GM11168 (cell line): ENCODE data around the gene COQ9.

Source experiments
- in situ Hi-C: fragments of 300-500 bp; cut with MboI; formaldehyde crosslinking; loops from one replicate; pipeline ENCODE4 v1.12.0; 2022; ENCODE audit warnings: low sequenced_read_pairs; ENCODE audit not compliant: unreplicated experiment

The COQ9 gene

DNA sequence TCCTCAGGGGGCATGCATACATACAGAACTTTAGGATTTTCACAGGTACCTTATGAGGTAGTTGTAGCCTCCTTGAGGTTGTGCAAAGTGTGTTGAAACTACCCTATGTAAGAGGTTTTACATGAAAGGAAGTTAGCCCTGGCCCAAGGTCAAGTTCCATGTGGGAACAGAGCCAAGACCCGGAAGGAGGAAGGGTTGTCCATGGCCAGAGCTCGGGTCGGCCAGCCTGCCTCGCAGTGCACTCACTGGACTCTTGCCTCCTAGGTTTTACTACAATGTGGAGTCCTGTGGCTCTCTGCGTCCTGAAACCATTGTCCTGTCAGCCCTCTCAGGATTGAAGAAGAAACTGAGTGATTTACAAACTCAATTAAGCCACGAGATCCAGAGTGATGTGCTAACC lies 23.4 kb downstream of the COQ9 start:
- in situ Hi-C loops, result no loop called here

DNA sequence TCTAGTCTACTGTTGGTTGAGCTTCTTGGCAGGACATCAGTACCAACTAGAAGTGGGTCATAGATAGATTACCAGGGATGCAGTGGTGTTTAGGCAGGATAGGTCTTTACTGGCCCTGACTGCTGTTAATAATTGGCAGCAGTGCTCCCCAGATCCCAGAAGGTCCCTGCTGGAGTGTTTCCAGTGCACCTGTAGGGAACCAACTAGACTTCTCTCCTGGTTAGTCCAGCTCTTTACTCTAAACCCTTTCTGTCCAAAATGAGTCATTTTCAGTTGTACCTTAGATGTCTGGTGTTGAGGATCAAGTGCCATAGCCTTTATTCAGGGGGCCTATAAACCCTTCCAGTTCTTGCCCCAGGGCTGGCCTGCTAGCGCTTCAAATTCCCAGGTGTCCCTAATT lies 23.9 kb downstream of the COQ9 start:
- in situ Hi-C loops, result no loop called here

DNA sequence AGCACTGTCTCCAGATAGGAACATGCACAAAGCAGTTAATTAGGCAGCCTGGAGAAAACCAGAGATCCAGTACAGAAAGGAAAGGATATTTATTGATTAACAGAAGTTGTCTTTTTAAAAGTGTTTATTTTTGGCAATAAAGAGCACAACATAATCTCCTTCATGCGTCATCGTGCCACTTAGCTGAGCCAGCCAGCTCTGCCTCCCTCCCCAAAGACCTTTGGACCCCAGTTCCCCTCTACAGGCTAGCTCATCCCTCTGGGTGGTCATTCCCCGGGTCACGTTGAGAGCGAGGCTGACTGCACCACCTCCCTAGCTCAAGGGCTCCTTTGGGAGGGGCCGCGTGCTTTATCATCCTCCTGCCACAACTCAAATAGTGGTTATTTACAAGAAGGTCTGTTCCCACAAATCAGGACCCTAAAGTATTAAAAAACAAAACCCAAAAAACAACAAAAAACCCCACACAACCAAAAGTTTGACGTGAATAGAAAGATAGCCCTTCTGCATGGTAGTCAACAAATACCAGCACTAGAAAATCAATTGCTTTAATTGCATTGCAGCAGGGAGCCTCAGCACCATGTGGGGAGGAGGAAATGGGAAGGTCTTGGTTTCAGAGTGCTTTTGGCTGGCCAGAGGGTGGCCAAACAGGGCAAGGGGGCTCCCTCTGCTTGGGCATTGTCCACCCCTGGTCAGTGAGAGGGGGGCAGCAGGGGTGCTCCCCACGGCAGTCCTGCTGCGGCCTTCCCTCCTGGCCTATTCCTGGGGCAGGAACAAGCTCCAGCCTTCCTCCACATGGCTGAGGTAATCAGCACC lies 24.8 kb downstream of the COQ9 start:
- in situ Hi-C loops, result no loop called here

DNA sequence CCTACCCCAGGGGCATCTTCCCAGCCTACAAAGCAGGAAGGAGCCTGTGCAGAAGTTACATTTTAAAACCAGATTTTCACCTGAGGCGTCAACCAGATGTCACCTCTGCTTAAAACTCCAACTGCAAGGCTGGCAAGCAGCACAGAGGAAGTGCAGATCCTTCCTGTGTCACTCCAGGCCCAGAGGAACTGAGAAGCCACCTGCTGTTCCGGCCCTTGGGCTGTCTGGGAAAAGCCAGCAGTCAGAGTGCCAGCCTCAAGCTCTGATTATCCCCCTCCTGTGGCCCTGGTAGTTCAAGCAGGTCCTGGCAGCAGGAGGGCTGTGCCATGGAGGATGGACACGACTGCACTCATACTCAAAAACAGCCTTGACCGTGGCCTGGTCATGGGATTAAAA lies 25.4 kb downstream of the COQ9 start:
- in situ Hi-C loops, result no loop called here

DNA sequence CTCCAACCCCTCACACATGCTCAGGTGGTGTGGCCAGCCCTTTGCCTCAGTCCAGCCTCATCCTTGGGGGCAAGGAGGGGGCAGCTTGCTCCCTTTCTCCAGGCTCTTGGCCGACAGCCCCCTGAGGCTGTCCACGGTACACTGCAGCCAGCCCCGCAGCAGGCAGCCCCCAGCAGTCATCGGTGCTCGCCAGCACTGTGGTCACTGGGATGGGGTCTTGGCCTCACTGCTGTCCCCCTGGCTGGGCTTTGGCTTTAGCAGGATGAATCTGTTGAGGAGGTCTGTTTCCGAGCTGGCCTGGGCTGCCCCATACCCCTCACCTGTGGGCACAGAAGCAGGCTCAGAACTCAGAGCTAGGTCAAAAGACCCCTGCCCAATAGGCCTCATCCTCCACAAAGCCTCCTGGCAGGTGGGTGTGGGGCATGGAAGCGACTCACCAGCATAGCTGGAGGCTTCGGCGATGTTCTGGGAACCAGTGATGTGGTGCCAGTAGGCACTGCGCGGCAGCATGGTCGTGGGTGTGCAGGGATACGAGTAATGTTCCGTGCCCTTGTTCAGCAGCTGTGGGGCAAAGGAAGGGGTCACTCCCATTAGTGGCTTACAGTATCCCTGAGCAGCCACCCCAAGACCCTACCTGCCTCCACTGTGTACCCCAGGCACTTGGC lies 26.0 kb downstream of the COQ9 start:
- in situ Hi-C loops, result no loop called here

DNA sequence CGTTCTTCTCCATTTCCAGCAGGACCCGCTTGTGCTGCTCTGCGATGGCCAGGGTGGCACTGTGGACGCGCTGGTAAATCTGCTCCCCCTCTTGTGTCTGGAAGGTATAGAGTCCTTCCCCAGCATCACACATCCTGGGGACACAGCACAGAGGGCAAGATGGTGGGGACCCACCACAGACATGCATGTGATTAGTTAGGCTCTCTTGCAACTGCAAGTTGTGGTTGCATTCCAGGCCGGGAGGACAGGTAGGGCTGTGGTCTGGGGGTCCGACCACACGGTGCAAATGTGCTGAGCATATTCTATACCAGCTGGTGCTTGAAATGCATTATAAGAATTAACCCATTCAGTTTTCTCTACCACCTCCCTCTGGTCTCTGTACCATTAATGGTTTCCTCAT lies 26.6 kb downstream of the COQ9 start:
- in situ Hi-C loops, result no loop called here

DNA sequence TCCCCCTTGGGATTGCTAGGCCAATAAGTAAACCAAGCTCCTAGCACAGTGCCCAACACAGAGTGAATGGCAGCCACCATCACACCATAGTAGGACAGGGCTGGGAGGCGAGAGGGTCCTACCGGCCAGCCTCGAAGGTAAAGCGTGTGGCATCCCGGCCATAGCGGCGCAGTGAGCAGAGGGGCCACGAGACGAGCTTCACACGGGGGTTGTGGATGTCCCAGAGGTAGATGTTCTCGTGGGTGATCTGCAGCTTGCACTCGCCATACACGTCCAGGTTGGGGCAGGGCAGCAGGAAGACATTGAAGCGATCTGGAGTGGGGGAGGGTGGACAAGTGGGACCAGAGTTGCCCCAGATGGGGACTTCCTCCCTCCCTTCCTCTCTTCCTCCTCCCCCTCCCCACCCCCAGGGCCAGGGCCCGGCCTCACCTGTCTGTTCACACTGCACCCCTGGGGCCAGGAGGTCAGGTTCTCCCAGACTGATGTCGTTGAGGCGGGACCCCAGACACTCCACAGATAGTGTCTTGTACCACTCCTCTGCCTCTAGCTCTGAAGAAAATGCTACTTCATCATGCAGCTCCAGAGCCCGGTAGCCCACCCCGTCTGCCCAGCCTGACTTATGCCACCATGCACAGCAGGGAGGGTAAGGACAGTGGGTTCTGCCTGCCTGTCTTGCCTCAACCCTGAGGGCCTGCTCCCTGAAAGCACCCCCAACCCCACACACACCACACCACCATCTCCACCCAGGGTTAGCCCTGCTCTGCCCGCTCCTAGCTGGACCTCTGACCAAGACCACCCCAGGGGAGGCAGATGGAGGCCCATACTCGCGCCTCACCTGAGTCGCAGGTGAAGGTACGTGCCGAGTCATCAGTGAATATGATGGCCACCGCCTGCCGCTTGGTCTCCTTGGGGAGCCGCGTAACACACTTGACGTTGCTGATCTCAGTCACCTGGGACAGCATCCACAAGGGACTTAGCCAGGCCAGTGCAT lies 27.7 kb downstream of the COQ9 start:
- in situ Hi-C loops, result no loop called here

DNA sequence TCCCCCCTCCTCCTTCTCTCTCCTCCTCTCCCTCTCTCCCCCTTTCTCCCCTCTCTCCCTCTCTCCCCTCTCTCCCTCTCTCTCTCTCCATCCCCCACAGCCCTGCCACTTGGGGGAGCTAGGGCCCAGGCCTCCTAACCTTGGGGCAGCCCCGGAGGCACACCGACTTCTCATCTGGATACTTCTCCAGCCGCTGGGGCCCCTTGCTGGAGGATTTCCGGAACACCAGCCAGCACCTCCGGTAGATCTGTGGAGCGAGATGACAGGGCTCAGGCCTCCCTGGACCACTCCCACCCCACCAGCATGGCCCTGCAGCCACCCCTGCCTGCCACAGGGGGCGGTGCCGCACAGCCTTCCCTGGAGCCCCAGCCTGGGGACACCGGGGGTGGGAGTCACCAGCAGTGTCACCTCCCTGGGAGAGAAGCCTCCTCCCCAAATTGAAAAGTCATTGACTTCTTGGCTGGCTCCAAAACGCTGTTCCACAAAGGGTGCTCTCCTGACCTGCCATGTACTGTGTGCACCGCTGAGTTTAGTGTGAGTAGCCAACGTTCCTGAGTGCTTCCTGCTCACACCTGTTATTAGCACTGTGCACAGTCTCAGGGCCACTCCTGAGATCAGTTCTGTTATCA lies 28.5 kb downstream of the COQ9 start:
- in situ Hi-C loops, result no loop called here

DNA sequence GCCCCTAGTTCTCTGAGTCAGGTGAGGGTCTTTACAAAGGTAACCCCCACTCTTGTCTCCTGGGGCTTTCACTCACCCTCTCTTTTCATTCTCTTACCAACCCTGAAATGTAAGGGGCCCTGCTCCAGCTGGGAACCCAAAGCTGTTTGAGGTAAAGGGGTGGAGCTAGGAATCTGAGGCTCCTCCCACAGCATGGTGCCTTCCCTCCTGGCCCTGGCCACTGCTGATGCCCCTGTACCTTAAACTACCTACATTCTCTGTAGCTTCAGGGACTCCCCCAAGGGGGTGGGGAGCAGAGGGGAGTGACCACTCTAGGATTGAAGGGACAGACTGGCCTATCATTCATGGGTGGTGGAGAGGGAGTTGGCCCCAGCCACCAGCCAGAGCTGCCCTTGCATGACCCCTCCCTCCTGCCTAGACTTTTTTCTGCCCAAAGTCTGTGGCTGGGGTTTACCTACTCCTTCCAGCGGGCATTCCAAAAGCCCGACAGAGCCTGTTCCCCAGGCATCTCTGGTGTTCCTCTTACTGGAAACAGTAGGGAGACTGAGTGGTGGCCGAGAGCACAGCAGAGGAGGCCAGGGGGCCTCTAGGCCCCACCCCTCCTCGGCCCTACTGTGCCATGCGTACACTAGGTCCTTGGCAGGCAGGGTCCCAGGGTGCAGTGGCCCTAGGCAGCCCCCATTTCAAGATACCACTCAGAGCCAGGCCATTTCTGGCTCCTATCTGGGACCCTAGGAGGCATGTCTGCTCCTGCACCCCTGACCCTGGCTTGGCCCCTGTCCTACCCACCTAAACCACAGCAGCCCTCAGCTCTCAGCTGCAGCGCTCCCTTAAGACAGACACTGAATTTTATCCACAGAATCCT lies 29.5 kb downstream of the COQ9 start:
- in situ Hi-C loops, result no loop called here

DNA sequence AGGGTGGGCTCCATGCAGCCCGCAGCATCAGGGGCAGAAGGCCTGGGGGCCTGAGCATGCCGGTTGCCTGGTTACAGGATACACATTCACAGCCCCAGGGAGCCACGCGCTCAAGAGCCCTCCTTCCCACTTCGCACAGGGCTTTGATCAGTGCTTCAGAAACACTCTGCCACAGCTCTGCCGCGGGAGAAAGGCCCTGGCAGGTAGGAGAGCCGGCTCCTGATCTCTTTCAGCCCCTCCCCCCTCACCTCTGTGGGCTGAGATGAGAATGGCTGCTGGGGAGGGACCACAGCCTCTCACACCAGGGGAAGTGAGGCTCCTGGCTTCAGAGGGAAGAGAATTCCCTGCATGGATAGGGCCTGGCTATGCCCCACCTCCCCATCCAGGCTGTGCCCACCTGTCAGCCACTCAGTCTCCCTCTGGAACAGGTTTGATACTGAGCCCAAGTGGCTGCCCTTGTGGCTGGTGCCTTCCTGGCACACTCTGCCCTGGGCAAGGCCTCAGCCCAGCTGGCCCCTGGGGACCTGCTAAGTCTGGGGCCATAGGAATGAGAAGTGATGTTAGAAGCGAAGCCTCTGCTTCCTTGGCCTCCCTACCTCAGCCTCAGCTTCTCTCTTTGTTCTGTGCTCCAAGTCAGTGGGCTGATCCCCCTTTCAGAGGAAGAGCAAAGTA lies 30.4 kb downstream of the COQ9 start:
- in situ Hi-C loops, result no loop called here

DNA sequence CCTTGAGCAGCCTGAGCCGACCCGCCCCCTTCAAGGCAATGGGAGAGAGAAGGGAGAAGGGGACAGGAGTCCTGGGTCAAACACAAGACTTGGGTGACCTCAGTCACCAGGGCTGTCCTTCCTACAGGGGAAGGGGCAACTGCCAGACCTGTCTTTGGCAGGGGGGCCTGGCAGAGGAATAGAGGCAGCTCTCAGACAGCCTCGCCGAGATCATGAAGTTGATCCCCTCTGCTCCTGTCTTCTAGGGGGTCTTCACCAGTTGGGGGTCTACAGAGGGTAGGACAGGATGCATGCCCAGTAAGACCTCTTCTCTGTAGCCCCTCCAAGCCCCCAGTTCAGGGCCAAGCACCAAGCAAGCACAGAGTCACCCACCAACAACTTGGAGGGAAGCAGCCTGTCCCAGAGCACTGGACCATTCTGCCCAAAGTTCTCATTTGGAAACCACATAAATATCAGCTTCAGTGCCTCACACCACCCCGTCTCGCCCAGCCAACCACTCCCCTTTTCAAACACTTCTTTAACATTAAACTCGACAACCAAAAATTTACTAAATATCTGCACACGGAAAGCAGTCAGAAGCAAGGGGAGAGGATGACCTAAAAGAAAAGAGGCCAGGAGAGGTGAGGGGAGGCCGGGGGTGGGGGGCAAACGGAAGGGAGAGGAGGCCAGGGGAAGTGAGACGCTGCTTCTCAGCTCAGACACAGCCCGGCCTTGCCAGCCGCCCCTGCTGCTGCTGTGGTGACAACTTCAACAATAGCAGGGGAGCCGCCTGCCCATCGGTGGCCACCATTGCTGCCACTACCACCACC lies 31.3 kb downstream of the COQ9 start:
- in situ Hi-C loops, result no loop called here

DNA sequence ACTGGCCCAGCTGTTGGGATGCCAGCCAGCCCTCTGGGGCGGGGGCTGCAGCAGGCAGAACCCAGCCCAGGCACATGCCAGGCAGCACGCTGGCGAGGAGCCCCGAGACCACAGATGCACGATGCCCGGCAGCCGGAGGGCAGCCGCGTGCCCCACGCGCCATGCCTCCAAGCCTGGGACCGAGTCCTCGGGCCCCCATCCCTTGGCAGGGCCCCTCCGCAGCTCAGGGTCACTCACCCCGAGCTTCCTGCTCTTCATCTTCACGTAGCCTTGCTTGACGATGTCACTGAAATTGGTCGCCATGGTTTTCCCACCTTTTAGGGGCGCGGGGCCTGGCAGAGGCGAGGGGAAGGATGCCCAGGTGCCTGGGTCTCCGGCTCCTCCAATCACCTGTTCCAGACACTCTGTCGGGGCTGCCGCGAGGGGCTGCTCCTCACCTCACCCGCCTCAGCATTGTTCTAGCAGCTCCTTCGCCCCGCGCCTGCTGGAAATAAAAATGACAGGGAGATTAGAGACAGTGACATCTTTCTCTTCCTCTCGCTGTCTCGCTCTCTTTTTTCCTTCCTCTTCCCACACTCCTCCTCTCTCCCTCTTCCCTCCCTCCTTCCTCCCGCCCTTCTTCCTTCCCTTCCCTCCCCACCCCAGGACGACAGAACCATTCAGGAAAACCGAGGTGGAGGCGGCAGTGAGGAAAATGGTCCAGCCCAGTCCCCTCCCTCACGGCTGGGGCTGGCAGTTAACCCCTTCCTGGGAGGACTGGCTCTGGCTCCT lies 32.1 kb downstream of the COQ9 start:
- in situ Hi-C loops, result no loop called here

DNA sequence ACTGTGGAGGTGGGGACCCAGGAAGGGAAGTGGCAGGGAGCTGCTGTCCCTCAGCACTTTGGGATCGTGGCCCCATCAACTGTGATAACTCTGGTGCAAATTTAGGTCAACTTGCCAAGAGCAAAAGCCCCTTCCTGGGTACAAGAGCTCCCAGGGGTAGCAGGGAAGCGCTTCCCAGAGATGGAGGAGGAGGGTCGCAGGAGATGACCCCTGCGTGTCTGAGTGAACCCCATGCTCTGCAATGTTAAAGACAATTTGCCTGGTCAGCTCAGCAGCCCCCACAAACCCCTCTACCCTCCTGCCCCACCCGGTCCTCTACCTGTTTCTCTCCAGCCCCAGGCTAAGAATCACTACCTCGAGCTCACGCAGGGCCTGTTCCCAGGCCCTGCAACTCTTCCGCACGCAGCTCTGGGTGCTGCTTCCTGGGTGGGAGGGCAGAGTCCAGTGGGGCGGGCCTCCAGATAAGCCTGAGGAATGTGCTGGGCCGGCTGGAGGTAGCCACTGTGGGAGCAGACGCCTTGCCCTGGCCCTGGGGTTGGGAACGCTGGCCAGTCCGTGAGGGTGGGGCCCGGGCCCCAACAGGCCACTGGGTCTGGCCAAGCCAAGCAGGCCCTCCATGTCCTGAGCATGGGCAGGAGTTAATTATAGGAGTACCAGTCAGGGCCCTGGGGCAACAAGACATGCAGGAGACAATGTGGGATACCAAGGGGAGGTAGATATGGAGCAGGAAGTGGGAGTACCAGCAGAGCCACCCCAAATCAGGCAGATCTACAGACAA lies 32.9 kb downstream of the COQ9 start:
- in situ Hi-C loops, result no loop called here

DNA sequence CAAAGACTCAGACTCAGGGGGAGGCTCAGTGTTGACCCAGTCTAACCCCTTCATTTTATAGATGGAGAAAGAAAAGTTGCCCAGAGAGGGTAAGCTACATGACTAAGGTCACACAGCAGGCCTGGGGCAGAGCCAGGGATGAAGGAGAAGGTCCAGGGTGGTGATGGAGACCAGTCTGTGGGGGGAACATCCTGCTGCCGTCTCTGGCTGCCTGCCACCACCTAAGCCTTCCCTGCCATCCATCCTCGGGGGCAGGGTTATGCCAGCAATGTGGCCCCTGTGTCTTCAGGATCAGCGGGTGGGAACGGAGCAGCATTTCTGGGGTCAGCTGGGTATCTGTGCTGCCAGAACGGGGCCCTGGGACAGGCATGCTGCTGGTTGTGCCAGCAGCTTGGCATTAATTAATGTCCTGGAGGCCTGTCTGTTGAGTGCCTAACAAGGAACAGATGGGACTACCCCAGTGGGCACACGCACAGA lies 33.5 kb downstream of the COQ9 start:
- in situ Hi-C loops, result no loop called here

DNA sequence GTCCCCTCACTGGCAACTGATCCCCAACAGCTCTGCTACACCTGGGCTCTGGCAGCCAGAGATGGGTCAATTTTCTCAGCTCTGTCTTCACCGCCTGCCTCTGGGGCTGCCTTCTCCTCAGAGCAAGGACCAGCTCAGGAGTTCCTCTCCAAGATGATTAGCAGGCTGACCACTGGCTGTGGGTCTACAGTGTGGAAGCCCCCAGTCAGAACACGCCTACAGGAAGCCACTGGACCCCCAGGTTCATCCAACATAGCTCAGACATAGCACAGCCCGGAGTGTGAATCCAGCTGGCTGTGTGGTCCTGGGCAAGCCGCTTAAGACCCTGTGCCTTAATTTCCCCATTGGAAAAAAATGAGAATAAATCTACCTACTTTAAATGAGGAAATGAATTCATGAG lies 34.1 kb downstream of the COQ9 start:
- in situ Hi-C loops, result no loop called here

DNA sequence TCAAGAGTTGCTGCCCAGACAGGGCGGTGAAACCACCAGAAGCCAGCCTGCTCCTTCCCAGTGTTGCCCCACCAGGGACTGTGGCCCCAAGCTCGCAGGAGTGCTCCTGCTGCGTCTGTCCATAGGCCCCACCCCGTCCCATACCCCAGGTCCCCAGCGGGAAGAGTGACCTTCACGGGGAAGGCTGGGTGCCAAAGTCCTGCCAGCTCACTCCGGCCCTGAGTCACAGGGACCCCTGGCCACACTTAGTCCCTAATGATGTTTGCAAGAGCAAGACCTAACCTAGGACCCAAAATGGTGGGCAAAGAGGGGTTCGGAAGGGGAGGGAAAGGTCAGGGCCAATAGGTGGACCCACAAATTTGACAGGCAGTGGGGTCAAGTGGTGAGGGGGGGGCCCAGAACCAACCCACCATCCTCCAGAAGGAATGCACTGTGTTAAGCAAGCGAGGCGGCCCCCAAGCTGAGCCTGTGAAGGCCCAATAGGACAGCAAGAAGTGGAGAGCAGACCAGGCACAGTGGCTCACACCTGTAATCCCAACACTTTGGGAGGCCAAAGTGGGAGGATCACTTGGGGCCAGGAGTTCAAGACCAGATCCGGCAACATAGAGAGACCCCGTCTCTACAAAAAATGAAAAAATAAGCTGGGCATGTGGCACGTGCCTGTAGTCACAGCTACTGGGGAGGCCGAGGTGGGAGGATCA lies 35.7 kb downstream of the COQ9 start:
- in situ Hi-C loops, result no loop called here
